ENCODE measurements around the gene STMND1. TPM values are rescaled to one million over a fixed set of nuclear protein-coding genes. Genes with fewer than 3 reads are reported as not detected.

STMND1 gene
- total and polyA plus RNA-seq, 2 of the 8 experiments (the other 6 are each of a cell fraction or from before 2014, with no cell fraction given): not detected

DNA sequence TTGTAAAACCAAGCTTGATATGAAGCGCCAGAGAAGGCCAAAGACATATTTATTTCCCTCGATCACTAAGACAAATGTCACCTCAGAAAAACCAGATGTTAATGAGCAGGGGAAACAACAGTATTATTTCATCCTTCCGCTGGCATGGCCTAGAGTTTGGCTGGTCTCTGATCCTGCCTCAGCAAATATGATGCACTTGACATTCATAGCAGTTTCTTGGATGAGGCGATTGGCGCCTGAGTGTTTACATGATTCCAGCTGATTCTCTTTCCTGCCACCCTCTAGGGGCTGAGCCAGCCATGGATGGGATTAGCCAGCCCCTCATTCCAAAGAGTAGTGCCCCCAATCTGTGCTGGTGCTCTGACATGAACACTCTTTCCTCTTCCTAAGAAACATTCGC lies 67.9 kb downstream of the STMND1 start:
- Histone ChIP-seq H4K5ac (ENCODE audit: insufficient read length, low read depth, low read length) (no peak overlapping the region), H4K8ac (ENCODE audit: extremely low read depth, insufficient read depth, low read length) (no peak overlapping the region), H3K4me2 (ENCODE audit: insufficient read depth in 1 of 2, low read depth in 2 of 2, low read length in 2 of 2) (no peak overlapping the region), H4K20me1 (replicated peaks in 1 of 2; ENCODE audit: control insufficient read depth in 1 of 2, insufficient read depth in 2 of 2, low read length in 2 of 2) (no peaks in the 10 kb centered on the region), H2BK5ac (ENCODE audit: low read depth, low read length) (no peak overlapping the region), H3K36me3 (ENCODE audit: control insufficient read depth in 2 of 4, insufficient read depth in 4 of 4, low read length in 3 of 4) (no peaks in the 10 kb centered on the region), H3K79me1 (ENCODE audit: low read depth, low read length) (no peaks in the 10 kb centered on the region), H2BK12ac (ENCODE audit: low read depth, low read length) (no peak overlapping the region), H3K14ac (ENCODE audit: insufficient read length) (no peak overlapping the region), H3K27me3 (replicated peaks in 1 of 4; ENCODE audit: control insufficient read depth in 3 of 4, extremely low read depth in 1 of 4, insufficient read depth in 3 of 4, low read length in 3 of 4) (no peaks in the 10 kb centered on the region), H2AK5ac (ENCODE audit: low read depth, low read length) (no peak overlapping the region), H3K56ac (replicated peaks; ENCODE audit: insufficient read length, low read depth, low read length) (no peak overlapping the region), H2BK20ac (ENCODE audit: low read length) (no peak overlapping the region), H3K4me3 (ENCODE audit: extremely low read depth in 1 of 4, insufficient read depth in 2 of 4, low read depth in 3 of 4, low read length in 4 of 4) (no peak overlapping the region), H4K91ac (replicated peaks; ENCODE audit: insufficient read length, low read length) (no peak overlapping the region), H2AFZ (ENCODE audit: low read length) (no peak overlapping the region), H3K27ac (ENCODE audit: low read depth, low read length) (no peak overlapping the region), H3K79me2 (ENCODE audit: control insufficient read depth in 1 of 2, insufficient read depth in 2 of 2, low read length in 2 of 2) (no peaks in the 10 kb centered on the region), H3K18ac (ENCODE audit: extremely low read depth, low read length) (no peak overlapping the region), H3K23ac (ENCODE audit: insufficient read length) (no peak overlapping the region), H2BK120ac (replicated peaks; ENCODE audit: low read depth, low read length) (no peak overlapping the region), H3K4ac (replicated peaks; ENCODE audit: insufficient read length, low read depth, low read length) (no peak overlapping the region), H3K9ac (replicated peaks in 1 of 4; ENCODE audit: extremely low read depth in 1 of 4, low read depth in 3 of 4, low read length in 3 of 4) (no peak overlapping the region), H3K23me2 (ENCODE audit: low read depth, low read length) (no peaks in the 10 kb centered on the region), H3K9me3 (ENCODE audit: insufficient read depth in 2 of 2, low read depth in 1 of 2, low read length in 1 of 2) (no peaks in the 10 kb centered on the region), H2BK15ac (ENCODE audit: low read length) (no peak overlapping the region), H3K4me1 (replicated peaks in 1 of 4; ENCODE audit: control insufficient read depth in 3 of 4, insufficient read depth in 4 of 4, low read length in 3 of 4) (peaks cover 0 to 3% (median 0%) of the 10 kb centered on the region in 4 experiments; a peak in 2 of 7 replicates)
- TF ChIP-seq RFX5 (IDR thresholded peaks at IDR 0.05; ENCODE audit: borderline replicate concordance, low read depth, low read length) (no peak), SIRT6 (IDR thresholded peaks at IDR 0.05; ENCODE audit: low read length) (no peak), CBX5 (IDR thresholded peaks at IDR 0.05; ENCODE audit: low read depth, low read length) (no peak), CTCF (IDR thresholded peaks at IDR 0.05; ENCODE audit: control extremely low read depth in 1 of 3, insufficient read depth in 1 of 3, low read depth in 1 of 3, low read length in 3 of 3) (no peak), BRCA1 (IDR thresholded peaks at IDR 0.05; ENCODE audit: low read depth, low read length) (no peak)
- FAIRE-seq (no peak), DNase-seq (ENCODE audit: low read depth in 1 of 2, low spot score in 2 of 2) (no peak)
- POLR2A ChIA-PET (ENCODE audit: partially characterized antibody): no interaction called here
- CTCF ChIA-PET (ENCODE audit: partially characterized antibody): interaction anchor here (0.9 to 2.6 kb wide), 7 partner anchors 13 to 648 kb away, joined by 3 to 12 read pairs (median 3); partner anchors contain the start of gene RBM24
- WGBS, 2 experiments (ENCODE audit: extremely low coverage in 1 of 2, insufficient coverage in 1 of 2, insufficient read length in 1 of 2, insufficient replicate concordance in 2 of 2, low coverage in 1 of 2, low lambda C conversion rate in 2 of 2, missing lambda C conversion rate in 1 of 2): 86% methylated on average over 6 of the region's 6 CpGs; no CpG with 5 or more reads in 1 of the 2 experiments

Data from H1 (cell line).